SK-N-SH treated with all-trans-retinoic acid at 6 μM for 48 hours (cell line): ENCODE results near the gene RBP7.

Experiments used
- ATAC-seq: fragments of 200-7000 bp; cut with Tn5 transposase; 3 replicates; pipeline ENCODE4 v1.9.1; 2020; ENCODE audit warnings: mild to moderate bottlenecking, moderate library complexity
- ARNTL ChIP-seq: fragments of 450-650 bp; formaldehyde crosslinking; IDR thresholded peaks from 2 replicates; pipeline ENCODE4 v1.5.0; 2020; ENCODE audit warnings: low read depth, mild to moderate bottlenecking, moderate library complexity, borderline replicate concordance
- BACH2 ChIP-seq: fragments of 250-450 bp; sonication (Bioruptor Pico); IDR thresholded peaks from 2 replicates; pipeline ENCODE4 v1.9.0; 2021; ENCODE audit warnings: mild to moderate bottlenecking, borderline replicate concordance
- CREB5 ChIP-seq: fragments of 250-450 bp; sonication (Bioruptor Pico); IDR thresholded peaks from 2 replicates; pipeline ENCODE4 v1.5.1; 2020; ENCODE audit warnings: low read depth, mild to moderate bottlenecking, moderate library complexity
- CSDC2 ChIP-seq: fragments of 250-450 bp; sonication (Bioruptor Pico); IDR thresholded peaks from 2 replicates; pipeline ENCODE4 v1.5.0; 2020; ENCODE audit warnings: mild to moderate bottlenecking, moderate library complexity
- CSRNP3 ChIP-seq: fragments of 250-450 bp; sonication (Bioruptor Pico); IDR thresholded peaks from 2 replicates; pipeline ENCODE4 v1.5.1; 2021; ENCODE audit warnings: mild to moderate bottlenecking, moderate library complexity
- ESRRG ChIP-seq: fragments of 250-450 bp; sonication (Bioruptor Pico); IDR thresholded peaks from 2 replicates; pipeline ENCODE4 v1.6.1; 2021; ENCODE audit warnings: mild to moderate bottlenecking
- GLIS3 ChIP-seq: fragments of 250-450 bp; sonication (Bioruptor Pico); IDR thresholded peaks from 2 replicates; pipeline ENCODE4 v1.5.0; 2020; ENCODE audit warnings: mild to moderate bottlenecking, moderate library complexity
- ISL1 ChIP-seq: fragments of 250-450 bp; sonication (Bioruptor Pico); IDR thresholded peaks from 2 replicates; pipeline ENCODE4 v2.1.2; 2022; ENCODE audit warnings: mild to moderate bottlenecking, moderate library complexity
- OSR1 ChIP-seq: fragments of 250-450 bp; sonication (Bioruptor Pico); IDR thresholded peaks from 2 replicates; pipeline ENCODE4 v1.8.0; 2022; ENCODE audit warnings: moderate library complexity, mild to moderate bottlenecking, inconsistent platforms
- PATZ1 ChIP-seq: fragments of 250-450 bp; sonication (Bioruptor Pico); IDR thresholded peaks from 2 replicates; pipeline ENCODE4 v1.8.0; 2020; ENCODE audit warnings: mild to moderate bottlenecking, moderate library complexity, borderline replicate concordance
- POU6F1 ChIP-seq: fragments of 250-450 bp; sonication (Bioruptor Pico); IDR thresholded peaks from 2 replicates; pipeline ENCODE4 v1.8.0; 2021; ENCODE audit warnings: low read depth, mild to moderate bottlenecking, moderate library complexity, borderline replicate concordance
- PPARA ChIP-seq: fragments of 250-450 bp; sonication (Bioruptor Pico); IDR thresholded peaks from 2 replicates; pipeline ENCODE4 v1.5.0; 2020; ENCODE audit warnings: mild to moderate bottlenecking, borderline replicate concordance
- RARB ChIP-seq: fragments of 250-450 bp; sonication (Bioruptor Pico); IDR thresholded peaks from 2 replicates; pipeline ENCODE4 v1.8.0; 2021; ENCODE audit warnings: mild to moderate bottlenecking, moderate library complexity
- SNAI2 ChIP-seq: fragments of 250-450 bp; sonication (Bioruptor Pico); IDR thresholded peaks from 2 replicates; pipeline ENCODE4 v1.5.0; 2020; ENCODE audit warnings: mild to moderate bottlenecking, moderate library complexity
- TCF4 ChIP-seq: fragments of 250-450 bp; sonication (Bioruptor Pico); IDR thresholded peaks from 2 replicates; pipeline ENCODE4 v1.8.0; 2021; ENCODE audit warnings: mild to moderate bottlenecking, moderate library complexity, borderline replicate concordance
- TOX ChIP-seq: fragments of 250-450 bp; sonication (Bioruptor Pico); IDR thresholded peaks from 2 replicates; pipeline ENCODE4 v1.8.0; 2021; ENCODE audit warnings: mild to moderate bottlenecking, moderate library complexity, borderline replicate concordance
- TSHZ2 ChIP-seq: fragments of 250-450 bp; sonication (Bioruptor Pico); IDR thresholded peaks from 2 replicates; pipeline ENCODE4 v1.5.0; 2020; ENCODE audit warnings: mild to moderate bottlenecking, moderate library complexity
- ZC3H10 ChIP-seq: fragments of 250-450 bp; sonication (Bioruptor Pico); IDR thresholded peaks from 2 replicates; pipeline ENCODE4 v1.5.1; 2021; ENCODE audit warnings: mild to moderate bottlenecking, moderate library complexity
- ZFP3 ChIP-seq: fragments of 250-450 bp; sonication (Bioruptor Pico); IDR thresholded peaks from 2 replicates; pipeline ENCODE4 v1.5.0; 2020; ENCODE audit warnings: mild to moderate bottlenecking, moderate library complexity
- ZNF565 ChIP-seq: fragments of 450-650 bp; formaldehyde crosslinking; conservative IDR thresholded peaks from 2 replicates; pipeline ENCODE4 v1.5.0; 2020; ENCODE audit warnings: low read depth, mild to moderate bottlenecking, moderate library complexity
- ZNF70 ChIP-seq: fragments of 450-650 bp; formaldehyde crosslinking; IDR thresholded peaks from 2 replicates; pipeline ENCODE4 v1.5.0; 2020; ENCODE audit warnings: mild to moderate bottlenecking, moderate library complexity
- ZNF8 ChIP-seq: fragments of 450-650 bp; formaldehyde crosslinking; IDR thresholded peaks from 2 replicates; pipeline ENCODE4 v1.5.0; 2020; ENCODE audit warnings: mild to moderate bottlenecking, moderate library complexity

The RBP7 gene

GRCh38 chr1:9996624-9997582 lies at the start of gene RBP7:
TSS of gene RBP7 (plus strand) at chr1:9997228. CDS start at chr1:9997259, 31 bp downstream.
- peak; percentile 59 for ATAC-seq
- no peak for TF ChIP-seq PPARA (CRISPR knock-in tag)
- TF ChIP-seq ARNTL (CRISPR knock-in tag), result no peak
- TF ChIP-seq ZC3H10 (CRISPR knock-in tag), result no peak
- TF ChIP-seq ISL1 (CRISPR knock-in tag), result no peak
- no peak for TF ChIP-seq ZFP3
- TF ChIP-seq TSHZ2 (CRISPR knock-in tag), result no peak
- no peak for TF ChIP-seq RARB (CRISPR knock-in tag)
- no peak for TF ChIP-seq ZNF8
- no peak for TF ChIP-seq TOX
- TF ChIP-seq ZNF70 (CRISPR knock-in tag), result no peak
- no peak for TF ChIP-seq ESRRG (CRISPR knock-in tag)
- no peak for TF ChIP-seq GLIS3 (CRISPR knock-in tag)

- no peak for ATAC-seq
- no peak for TF ChIP-seq POU6F1 (CRISPR knock-in tag)
- TF ChIP-seq TCF4 (CRISPR knock-in tag), result no peak
- no peak for TF ChIP-seq ZNF70 (CRISPR knock-in tag)
- TF ChIP-seq ESRRG (CRISPR knock-in tag), result no peak
- no peak for TF ChIP-seq ZNF565
- no peak for TF ChIP-seq PPARA (CRISPR knock-in tag)
- no peak for TF ChIP-seq ARNTL (CRISPR knock-in tag)
- TF ChIP-seq RARB (CRISPR knock-in tag), result no peak
- no peak for TF ChIP-seq OSR1 (CRISPR knock-in tag)
- TF ChIP-seq, all 23 proteins: peak for 0
Measured at GRCh38 chr1:9957726-9958125, 39.3 kb upstream of the RBP7 start.

GRCh38 chr1:9960011-9960410 lies 37.0 kb upstream of the RBP7 start:
- TF ChIP-seq CSRNP3 (CRISPR knock-in tag) (no peak), PATZ1 (no peak), GLIS3 (CRISPR knock-in tag) (no peak), ZC3H10 (CRISPR knock-in tag) (no peak), BACH2 (CRISPR knock-in tag) (no peak), RARB (CRISPR knock-in tag) (no peak), ZFP3 (no peak), ZNF565 (no peak), CSDC2 (no peak), ZNF8 (no peak), PPARA (CRISPR knock-in tag) (no peak), SNAI2 (no peak), ESRRG (CRISPR knock-in tag) (no peak), TCF4 (CRISPR knock-in tag) (no peak), OSR1 (CRISPR knock-in tag) (no peak), POU6F1 (CRISPR knock-in tag) (no peak), CREB5 (CRISPR knock-in tag) (no peak)
- TF ChIP-seq, all 23 proteins: peak for 0
- ATAC-seq, result no peak
